Measurements from ENCODE around the gene WDR54.
A peak's percentile ranks its signal among the peaks of the same experiment; 100 is the strongest.

GRCh38 chr2:74414881-74415761 is 6.4 kb upstream of the WDR54 start:
- TF ChIP-seq CTCF (IDR thresholded peaks at IDR 0.05; ENCODE audit: low read depth, low read length, poor library complexity, severe bottlenecking), result peak; percentile 16
- TF ChIP-seq EZH2phosphoT487 (IDR thresholded peaks at IDR 0.05; ENCODE audit: borderline replicate concordance, low read length), result no peak
